LNCAP (cell line): ENCODE results near the gene CBLB.

Experiments
- CTCF ChIP-seq: fragments of 450-650 bp; IDR thresholded peaks from 2 replicates; pipeline ENCODE4 v1.5.1; 2017; ENCODE audit warnings: mild to moderate bottlenecking

CBLB gene

GRCh38 chr3:105864212-105864611 lies 4.6 kb downstream of the CBLB start:
- TF ChIP-seq CTCF: no peak

GRCh38 chr3:105863608-105864007 lies 5.2 kb downstream of the CBLB start:
- no peak for TF ChIP-seq CTCF

DNA sequence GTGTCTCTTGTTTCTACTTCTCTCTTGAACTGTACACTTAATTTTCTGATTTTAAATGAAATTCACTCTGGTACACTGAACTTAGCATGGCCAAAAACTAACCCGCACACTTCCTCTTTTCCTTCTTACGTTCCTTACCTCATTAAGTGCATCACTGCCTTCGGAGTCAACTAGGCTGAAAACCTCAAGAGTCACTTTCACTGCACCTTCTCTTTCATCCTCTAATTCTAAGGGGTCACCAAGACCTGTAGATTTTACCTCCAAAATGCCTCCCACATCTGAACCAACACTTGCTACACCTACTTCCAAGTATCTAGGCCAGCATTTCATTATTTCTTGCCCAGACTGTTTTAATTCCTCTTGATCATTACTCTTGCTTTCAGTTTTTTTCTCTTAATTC lies 6.6 kb downstream of the CBLB start:
- TF ChIP-seq CTCF: no peak

DNA sequence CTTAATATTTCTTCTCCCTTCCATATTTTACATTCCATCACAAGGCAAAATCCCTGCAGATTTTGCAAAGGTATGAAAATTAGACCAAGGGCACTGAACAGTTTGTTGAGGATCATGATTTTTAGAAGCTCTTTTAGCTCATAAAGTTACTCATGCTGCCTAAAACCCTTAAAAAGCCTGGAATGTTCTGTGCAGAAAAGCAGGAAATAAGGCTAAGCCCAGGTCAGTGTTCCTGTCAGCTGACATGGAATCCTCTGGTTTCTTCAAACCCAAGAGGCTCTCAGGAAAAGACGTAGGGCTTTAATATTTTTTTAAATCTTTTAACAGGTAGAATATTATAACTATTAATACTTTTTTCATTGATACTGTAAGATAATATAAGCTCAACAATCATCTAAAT lies 8.2 kb downstream of the CBLB start:
- TF ChIP-seq CTCF: no peak

- no peak for TF ChIP-seq CTCF
Measured at GRCh38 chr3:105858017-105858416, 10.8 kb downstream of the CBLB start.

GRCh38 chr3:105857601-105858000 lies 11.2 kb downstream of the CBLB start:
- no peak for TF ChIP-seq CTCF

DNA sequence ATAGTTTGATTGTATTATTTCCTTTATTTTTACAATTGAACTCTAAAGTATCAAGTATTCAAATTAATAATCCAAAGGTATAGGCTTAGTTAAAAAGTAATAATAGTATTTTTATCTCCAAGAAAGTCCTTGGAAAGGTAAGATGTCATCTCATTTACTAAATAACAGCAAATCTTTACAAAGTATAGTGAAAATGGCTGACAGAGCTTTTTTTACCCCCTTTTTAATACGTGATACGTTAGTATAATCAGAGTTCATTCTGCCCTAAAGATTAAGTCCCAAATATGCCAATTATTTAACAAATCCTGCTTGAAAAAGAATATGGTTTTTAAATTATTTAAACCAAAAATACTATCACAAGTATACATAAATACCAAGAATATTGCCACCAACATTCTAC lies 12.2 kb downstream of the CBLB start:
- no peak for TF ChIP-seq CTCF

DNA sequence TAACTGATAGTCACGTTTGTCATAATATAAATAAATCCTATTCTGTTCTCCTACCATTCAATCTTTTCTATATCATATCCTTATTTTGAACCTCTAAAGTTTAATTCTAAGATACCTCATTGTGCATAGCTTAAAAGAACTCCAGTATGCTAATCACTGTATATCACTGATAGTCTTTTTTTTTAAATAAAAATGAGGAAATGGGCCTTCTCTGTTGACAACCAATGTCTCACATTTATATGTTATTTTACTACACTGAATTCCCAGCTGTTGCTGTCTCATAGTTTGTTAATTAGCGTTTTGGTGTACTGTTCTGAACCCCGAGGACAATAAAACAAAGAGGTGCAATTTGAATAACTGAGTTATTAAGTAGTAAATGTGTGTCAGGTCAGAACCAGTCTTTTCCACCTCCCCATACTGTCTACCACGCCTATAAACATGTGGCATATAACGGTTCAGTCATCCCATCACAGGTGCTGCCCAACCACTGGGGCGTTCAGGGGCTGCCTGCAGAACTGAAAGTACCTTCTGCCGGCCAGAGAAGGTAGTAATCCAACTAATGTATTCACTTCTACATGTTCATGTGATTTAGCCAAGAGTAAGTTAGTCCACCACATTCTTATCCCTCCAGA lies 14.9 kb downstream of the CBLB start:
- TF ChIP-seq CTCF: no peak
